ENCODE results near the gene BTBD9. TPM values are rescaled to one million over a fixed set of nuclear protein-coding genes. Genes with fewer than 3 reads are reported as not detected.

Gene BTBD9
- total RNA-seq, 4 donors from 2014 or later, result 10.6 to 16.6 (median 15.1) TPM

GRCh38 chr6:38417521-38417920, 222.2 kb downstream of the BTBD9 start:
- no peak for DNase-seq (ENCODE audit: low spot score in 2 of 2)
- TF ChIP-seq POLR2A (IDR thresholded peaks at IDR 0.05) (no peak), CTCF (IDR thresholded peaks at IDR 0.05) (no peak)
- intact Hi-C loops (cut with DNase I; ENCODE audit: low total_unique reads), result no loop called here
- WGBS, 2 donors, result 91 to 97% methylated on average over 6 of the region's 6 CpGs
- H3K4me3 ChIP-seq (ENCODE audit: low read depth, poor library complexity, severe bottlenecking), result no peak overlapping the region

- no peak for TF ChIP-seq POLR2A (IDR thresholded peaks at IDR 0.05)
- TF ChIP-seq CTCF (IDR thresholded peaks at IDR 0.05), result no peak
- WGBS, 2 donors, result 84 to 87% methylated on average over 5 of the region's 5 CpGs
- no peak for DNase-seq (ENCODE audit: low spot score in 2 of 2)
- intact Hi-C loops (cut with DNase I; ENCODE audit: low total_unique reads), result no loop called here
- H3K4me3 ChIP-seq (ENCODE audit: low read depth, poor library complexity, severe bottlenecking), result no peak overlapping the region
These were observed 224.3 kb downstream of the BTBD9 start for GRCh38 chr6:38415231-38416005.

GRCh38 chr6:38413102-38413800, 226.5 kb downstream of the BTBD9 start:
- H3K4me3 ChIP-seq (ENCODE audit: low read depth, poor library complexity, severe bottlenecking), result no peak overlapping the region
- no peak for TF ChIP-seq POLR2A (IDR thresholded peaks at IDR 0.05)
- no peak for TF ChIP-seq CTCF (IDR thresholded peaks at IDR 0.05)
- intact Hi-C loops (cut with DNase I; ENCODE audit: low total_unique reads), result no loop called here
- 70 to 72% methylated on average over 4 of the region's 4 CpGs for WGBS, 2 donors
- peak; percentile 35 to 85 for DNase-seq (ENCODE audit: low spot score in 2 of 2)

- H3K4me3 ChIP-seq (ENCODE audit: low read depth, poor library complexity, severe bottlenecking), result no peak overlapping the region
- DNase-seq (ENCODE audit: low spot score in 2 of 2), result no peak
- intact Hi-C loops (cut with DNase I; ENCODE audit: low total_unique reads), result no loop called here
- TF ChIP-seq CTCF (IDR thresholded peaks at IDR 0.05) (no peak), POLR2A (IDR thresholded peaks at IDR 0.05) (no peak)
- 54 to 55% methylated on average over 3 of the region's 3 CpGs for WGBS, 2 donors
These were observed 232.5 kb downstream of the BTBD9 start for GRCh38 chr6:38407192-38407591.

- intact Hi-C loops (cut with DNase I; ENCODE audit: low total_unique reads), result no loop called here
- H3K4me3 ChIP-seq (ENCODE audit: low read depth, poor library complexity, severe bottlenecking), result no peak overlapping the region
- no peak for DNase-seq (ENCODE audit: low spot score in 2 of 2)
- WGBS, 2 donors, result 42 to 68% methylated on average over 1 of the region's 1 CpG
- TF ChIP-seq CTCF (IDR thresholded peaks at IDR 0.05) (no peak), POLR2A (IDR thresholded peaks at IDR 0.05) (no peak)
These were observed 233.6 kb downstream of the BTBD9 start for GRCh38 chr6:38406096-38406495.

Data from lower leg skin (tissue), 4 donors.